Keratinocyte (primary cell): ENCODE measurements around the gene PKD1. TPM values are rescaled to one million over a fixed set of nuclear protein-coding genes. Genes with fewer than 3 reads are reported as not detected.
"Not testable (repeated sequence)": the region's sequence is repeated elsewhere in the genome, so short reads cannot be mapped to it uniquely, and the experiment has no call there.

Source experiments
- DNase-seq: peaks from one replicate; pipeline ENCODE4 v3.0.0-alpha.2; 2011; ENCODE audit warnings: low read depth, missing footprints, low spot score
- FAIRE-seq: peaks from 2 replicates; lab custom pipeline; 2011; peaks lifted over from hg19 to GRCh38; lab: Jason Lieb, UNC
- H2AFZ ChIP-seq: 2 replicates; pipeline ENCODE4 v1.6.0; 2012; ENCODE audit warnings: low read length, control low read depth, inconsistent platforms; ENCODE audit not compliant: control insufficient read depth
- H3K27ac ChIP-seq: 2 replicates; pipeline ENCODE4 v1.5.1; 2011; ENCODE audit warnings: low read length; ENCODE audit not compliant: control insufficient read depth, insufficient read depth
- H3K27me3 ChIP-seq: 3 replicates; pipeline ENCODE4 v1.6.0; 2011; ENCODE audit warnings: low read length; ENCODE audit not compliant: control insufficient read depth, insufficient read depth; ENCODE audit errors: extremely low read depth
- H3K36me3 ChIP-seq, 2 experiments: 2 replicates in 1 of 2; 3 replicates in 1 of 2; pipeline ENCODE4 v1.5.1; 2011; ENCODE audit warnings: low read length in 2 of 2, mild to moderate bottlenecking in 1 of 2; ENCODE audit not compliant: control insufficient read depth in 2 of 2, insufficient read depth in 2 of 2; ENCODE audit errors: extremely low read depth in 1 of 2
- H3K4me1 ChIP-seq: 3 replicates; pipeline ENCODE4 v1.5.1; 2011; ENCODE audit warnings: low read length; ENCODE audit not compliant: control insufficient read depth, insufficient read depth; ENCODE audit errors: extremely low read depth
- H3K4me2 ChIP-seq: 3 replicates; pipeline ENCODE4 v1.6.0; 2011; ENCODE audit warnings: low read depth, low read length; ENCODE audit not compliant: control insufficient read depth, insufficient read depth; ENCODE audit errors: extremely low read depth
- H3K4me3 ChIP-seq, 3 experiments: fragments of 200-600 bp in 1 of 3; sonication (generic) in 1 of 3; 2 replicates in 2 of 3; 3 replicates in 1 of 3; pipeline ENCODE4 v1.5.1; 2011 to 2016; ENCODE audit warnings: low read length in 3 of 3, mild to moderate bottlenecking in 3 of 3, control low read depth in 2 of 3, inconsistent platforms in 1 of 3, low read depth in 1 of 3, mixed read lengths in 1 of 3, mixed run types in 1 of 3, moderate library complexity in 1 of 3; ENCODE audit not compliant: control insufficient read depth in 2 of 3, insufficient read depth in 2 of 3; ENCODE audit errors: extremely low read depth in 1 of 3
- H3K79me2 ChIP-seq: 2 replicates; pipeline ENCODE4 v1.6.0; 2012; ENCODE audit warnings: low read length; ENCODE audit not compliant: control insufficient read depth, insufficient read depth
- H3K9ac ChIP-seq: 3 replicates; pipeline ENCODE4 v1.6.0; 2011; ENCODE audit warnings: low read length; ENCODE audit not compliant: control insufficient read depth, insufficient read depth; ENCODE audit errors: extremely low read depth
- H3K9me1 ChIP-seq: 3 replicates; pipeline ENCODE4 v1.6.0; 2011; ENCODE audit warnings: low read length; ENCODE audit not compliant: control insufficient read depth, insufficient read depth; ENCODE audit errors: extremely low read depth
- H3K9me3 ChIP-seq: 2 replicates; pipeline ENCODE4 v1.5.1; 2012; ENCODE audit warnings: low read depth, low read length; ENCODE audit not compliant: control insufficient read depth
- H4K20me1 ChIP-seq: 3 replicates; pipeline ENCODE4 v1.6.0; 2011; ENCODE audit warnings: low read length; ENCODE audit not compliant: control insufficient read depth, insufficient read depth; ENCODE audit errors: extremely low read depth
- dilution Hi-C: fragments of 300-500 bp; cut with MboI; formaldehyde crosslinking; loops from one replicate; pipeline ENCODE4 v1.7.0; 2020; ENCODE audit warnings: low sequenced_read_pairs; ENCODE audit not compliant: extremely low pct_ligation_motif_present
- polyA plus RNA-seq, 5 experiments: library from polyadenylated mRNA; depleted of rRNA in 3 of 5; stranded (reverse) in 3 of 5; stranded (forward) in 1 of 5; unstranded in 1 of 5; fragments of >200 nt; gene quantifications; 1 replicate in 1 of 5; 2 replicates in 3 of 5; 3 replicates in 1 of 5; pipeline versions ENCODE4 v1.2.1 to v1.2.3, GENCODE V29; 2011 to 2012; ENCODE audit warnings: missing spikeins in 2 of 5, low read depth in 1 of 5, low replicate concordance in 1 of 5

The PKD1 gene
- polyA plus RNA-seq, 1 donor (not counting 4 experiments of a cell fraction or from before 2014, with no cell fraction given), result 10.6 TPM

- H3K36me3 ChIP-seq, H3K9me3 ChIP-seq, DNase-seq, H3K27ac ChIP-seq, H3K79me2 ChIP-seq, H2AFZ ChIP-seq, H3K4me2 ChIP-seq, H3K9me1 ChIP-seq, H3K4me3 ChIP-seq, FAIRE-seq, H4K20me1 ChIP-seq, H3K4me1 ChIP-seq, H3K9ac ChIP-seq, H3K27me3 ChIP-seq, dilution Hi-C loops: not testable (repeated sequence)
Measured at GRCh38 chr16:2110332-2111008, 25.2 kb downstream of the PKD1 start.

- H3K9me1 ChIP-seq, H3K4me3 ChIP-seq, dilution Hi-C loops, H2AFZ ChIP-seq, FAIRE-seq, H3K36me3 ChIP-seq, H3K9ac ChIP-seq, H3K4me2 ChIP-seq, H3K4me1 ChIP-seq, H3K27me3 ChIP-seq, DNase-seq, H4K20me1 ChIP-seq, H3K79me2 ChIP-seq, H3K27ac ChIP-seq, H3K9me3 ChIP-seq: not testable (repeated sequence)
Measured at GRCh38 chr16:2109872-2110271, 25.8 kb downstream of the PKD1 start.

- H3K9me3 ChIP-seq, FAIRE-seq, H3K9me1 ChIP-seq: not testable (repeated sequence)
Measured at GRCh38 chr16:2109271-2109580, 26.5 kb downstream of the PKD1 start.

GRCh38 chr16:2108446-2109270 is 27.0 kb downstream of the PKD1 start:
- H3K27me3 ChIP-seq, H3K4me2 ChIP-seq, H3K9me1 ChIP-seq, H4K20me1 ChIP-seq, H3K79me2 ChIP-seq, FAIRE-seq, H2AFZ ChIP-seq, H3K4me3 ChIP-seq, H3K27ac ChIP-seq, H3K36me3 ChIP-seq, DNase-seq, H3K9me3 ChIP-seq, dilution Hi-C loops, H3K4me1 ChIP-seq, H3K9ac ChIP-seq: not testable (repeated sequence)

More at GRCh38 chr16:2109271-2109580, 26.5 kb downstream of the PKD1 start:
- H4K20me1 ChIP-seq, H3K27ac ChIP-seq, H3K9ac ChIP-seq, H3K4me3 ChIP-seq, DNase-seq, H3K4me2 ChIP-seq, H3K36me3 ChIP-seq, H3K27me3 ChIP-seq, H3K4me1 ChIP-seq, dilution Hi-C loops, H2AFZ ChIP-seq, H3K79me2 ChIP-seq: not testable (repeated sequence)

- H3K27me3 ChIP-seq, dilution Hi-C loops, H3K9me1 ChIP-seq, H3K27ac ChIP-seq, H3K4me1 ChIP-seq, H4K20me1 ChIP-seq, H3K4me3 ChIP-seq, H3K9ac ChIP-seq, DNase-seq, FAIRE-seq, H3K9me3 ChIP-seq, H2AFZ ChIP-seq, H3K4me2 ChIP-seq, H3K36me3 ChIP-seq, H3K79me2 ChIP-seq: not testable (repeated sequence)
Measured at GRCh38 chr16:2107791-2108125, 27.9 kb downstream of the PKD1 start.
